ENCODE data around the gene CLEC17A. TPM values are rescaled to one million over a fixed set of nuclear protein-coding genes. Genes with fewer than 3 reads are reported as not detected.
A peak's percentile ranks its signal among the peaks of the same experiment; 100 is the strongest.
"Not testable (repeated sequence)": the region's sequence is repeated elsewhere in the genome, so short reads cannot be mapped to it uniquely, and the experiment has no call there.

The CLEC17A gene
- total RNA-seq, 1 donor from 2014 or later = not detected

DNA sequence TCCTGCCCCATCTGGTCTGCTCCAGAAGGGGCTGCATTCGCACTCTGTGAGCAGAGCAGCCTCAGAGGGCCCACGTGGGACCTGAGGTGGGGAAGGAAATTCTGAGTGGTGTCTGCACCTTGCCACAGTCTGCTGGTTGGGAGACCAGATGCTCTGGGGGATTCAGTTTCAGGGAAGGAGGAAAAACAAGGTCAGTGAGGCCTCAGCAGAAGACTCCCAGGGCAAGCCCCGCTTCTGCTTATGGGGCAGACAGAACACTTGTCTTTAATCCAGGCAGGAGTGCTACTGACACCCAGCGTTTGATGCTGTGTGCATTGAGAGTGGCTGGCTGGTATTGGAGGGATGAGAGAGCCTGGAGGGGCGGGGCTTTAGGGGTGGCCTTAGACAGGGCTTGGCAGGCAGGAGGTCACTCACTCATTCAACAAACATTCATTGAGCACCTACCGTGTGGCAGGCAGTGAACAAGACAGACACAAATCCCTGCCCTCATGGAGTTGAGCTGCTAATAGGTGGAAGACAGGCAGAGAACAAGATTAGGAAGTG lies 4.9 kb upstream of the CLEC17A start:
- DNase-seq (ENCODE audit: low spot score) = no peak

- DNase-seq (ENCODE audit: low spot score) = no peak
Observed at GRCh38 chr19:14580623-14581237, 2.2 kb upstream of the CLEC17A start.

GRCh38 chr19:14584372-14584771 lies 1.5 kb downstream of the CLEC17A start:
- not testable (repeated sequence) for DNase-seq (ENCODE audit: low spot score)

DNA sequence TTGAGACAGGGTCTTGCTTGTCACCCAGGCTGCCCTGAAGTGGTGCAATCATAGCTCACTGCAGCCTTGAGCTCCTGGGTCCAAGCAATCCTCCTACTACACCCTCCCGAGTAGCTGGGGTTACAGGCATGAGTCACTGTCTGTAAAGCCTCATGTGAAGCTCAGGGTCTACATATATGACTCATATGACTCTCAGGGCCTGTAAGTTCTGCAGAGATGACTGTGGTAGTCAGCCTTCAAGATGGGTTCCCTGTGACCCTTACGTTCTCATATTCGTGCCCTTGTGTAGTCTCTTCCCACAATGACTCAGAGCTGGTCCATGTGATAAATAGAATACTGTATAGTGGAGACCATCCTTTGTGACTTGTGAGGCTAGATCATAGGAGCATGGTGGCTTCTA lies 2.3 kb downstream of the CLEC17A start:
- not testable (repeated sequence) for DNase-seq (ENCODE audit: low spot score)

- not testable (repeated sequence) for DNase-seq (ENCODE audit: low spot score)
Observed at GRCh38 chr19:14589433-14589832, 6.5 kb downstream of the CLEC17A start.

GRCh38 chr19:14595558-14595957 lies 12.7 kb downstream of the CLEC17A start:
- no peak for DNase-seq (ENCODE audit: low spot score)

GRCh38 chr19:14599548-14600147 lies 16.8 kb downstream of the CLEC17A start:
- no peak for DNase-seq (ENCODE audit: low spot score)

GRCh38 chr19:14603990-14604387 lies 21.1 kb downstream of the CLEC17A start:
- DNase-seq (ENCODE audit: low spot score) = no peak

GRCh38 chr19:14606627-14607026 lies 23.7 kb downstream of the CLEC17A start:
- DNase-seq (ENCODE audit: low spot score) = no peak

GRCh38 chr19:14611051-14611450 lies 28.2 kb downstream of the CLEC17A start:
- DNase-seq (ENCODE audit: low spot score) = peak; percentile 2

DNA sequence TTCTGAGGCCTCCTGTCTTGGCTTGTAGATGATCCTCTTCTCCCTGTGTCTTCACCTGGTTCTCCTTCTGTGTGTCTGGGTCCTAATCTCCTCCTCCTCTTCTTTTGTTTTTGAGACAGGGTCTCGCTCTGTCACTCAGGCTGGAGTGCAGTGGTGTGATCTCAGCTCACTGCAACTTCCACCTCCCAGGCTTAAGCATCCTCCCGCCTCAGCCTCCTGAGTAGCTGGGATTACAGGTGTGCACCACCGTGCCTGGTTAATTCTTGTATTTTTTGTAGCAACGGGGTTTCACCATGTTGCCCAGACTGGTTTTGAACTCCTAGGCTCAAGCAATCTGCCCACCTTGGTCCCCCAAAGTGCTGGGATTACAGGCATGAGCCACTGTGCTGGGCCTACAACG lies 29.4 kb downstream of the CLEC17A start:
- not testable (repeated sequence) for DNase-seq (ENCODE audit: low spot score)

- no peak for DNase-seq (ENCODE audit: low spot score)
Observed at GRCh38 chr19:14612657-14613056, 29.8 kb downstream of the CLEC17A start.

- not testable (repeated sequence) for DNase-seq (ENCODE audit: low spot score)
Observed at GRCh38 chr19:14613399-14614098, 30.7 kb downstream of the CLEC17A start.

DNA sequence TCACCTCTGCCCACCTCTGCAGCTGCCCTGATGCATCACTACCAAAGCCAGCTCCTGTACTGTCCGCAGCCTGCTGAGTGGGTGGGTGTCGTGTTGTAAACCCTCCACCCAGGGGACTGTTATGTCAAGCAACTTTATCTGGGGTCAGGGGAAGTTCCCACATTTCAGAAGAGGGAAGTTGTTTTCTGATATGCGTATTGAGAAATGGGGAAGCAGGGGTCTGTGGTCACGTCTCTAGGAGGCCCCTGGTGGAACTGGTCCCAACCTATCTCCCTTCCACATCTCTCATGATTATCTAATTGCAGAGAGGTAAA lies 31.2 kb downstream of the CLEC17A start:
- peak; percentile 5 for DNase-seq (ENCODE audit: low spot score)

DNA sequence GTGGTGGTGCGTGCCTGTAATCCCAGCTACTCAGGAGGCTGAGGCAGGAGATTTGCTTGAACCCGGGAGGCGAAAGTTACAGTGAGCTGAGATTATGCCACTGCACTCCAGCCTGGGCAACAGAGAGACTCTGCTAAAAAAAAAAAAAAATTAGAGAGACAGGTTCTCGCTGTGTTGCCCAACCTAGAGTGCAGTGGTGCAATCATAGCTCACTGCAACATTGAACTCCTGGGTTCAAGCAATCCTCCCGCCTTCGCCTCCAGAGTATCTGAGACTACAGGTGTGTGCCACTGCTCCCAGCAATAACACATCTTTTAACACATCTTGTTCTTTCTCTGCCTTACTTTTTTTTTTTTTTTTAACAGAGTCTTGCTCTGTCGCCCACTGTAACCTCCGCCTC lies 32.7 kb downstream of the CLEC17A start:
- no peak for DNase-seq (ENCODE audit: low spot score)

- DNase-seq (ENCODE audit: low spot score) = no peak
Observed at GRCh38 chr19:14616407-14616806, 33.5 kb downstream of the CLEC17A start.

- DNase-seq (ENCODE audit: low spot score) = no peak
Observed at GRCh38 chr19:14619404-14619803, 36.5 kb downstream of the CLEC17A start.

DNA sequence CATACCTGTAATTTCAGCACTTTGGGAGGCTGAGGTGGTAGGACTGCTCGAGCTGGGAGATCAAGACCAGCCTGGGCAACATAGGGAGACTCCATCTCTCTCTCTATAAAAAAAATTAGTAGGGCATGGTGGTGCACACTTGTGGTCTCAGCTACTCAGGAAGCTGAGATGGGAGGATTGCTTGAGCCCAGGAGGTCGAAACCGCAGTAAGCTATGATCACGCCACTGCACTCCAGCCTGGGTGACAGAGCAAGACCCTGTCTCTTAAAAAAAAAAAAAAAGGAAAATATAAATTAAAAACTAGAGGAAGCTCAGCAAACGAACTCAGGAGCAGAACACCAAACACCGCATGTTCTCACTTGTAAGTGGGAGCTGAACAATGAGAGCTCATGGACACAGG lies 41.6 kb downstream of the CLEC17A start:
- not testable (repeated sequence) for DNase-seq (ENCODE audit: low spot score)

- DNase-seq (ENCODE audit: low spot score) = no peak
Observed at GRCh38 chr19:14629557-14629956, 46.7 kb downstream of the CLEC17A start.

GRCh38 chr19:14632286-14632685 lies 49.4 kb downstream of the CLEC17A start:
- no peak for DNase-seq (ENCODE audit: low spot score)

GRCh38 chr19:14639536-14640277 lies 56.8 kb downstream of the CLEC17A start:
- no peak for DNase-seq (ENCODE audit: low spot score)

DNA sequence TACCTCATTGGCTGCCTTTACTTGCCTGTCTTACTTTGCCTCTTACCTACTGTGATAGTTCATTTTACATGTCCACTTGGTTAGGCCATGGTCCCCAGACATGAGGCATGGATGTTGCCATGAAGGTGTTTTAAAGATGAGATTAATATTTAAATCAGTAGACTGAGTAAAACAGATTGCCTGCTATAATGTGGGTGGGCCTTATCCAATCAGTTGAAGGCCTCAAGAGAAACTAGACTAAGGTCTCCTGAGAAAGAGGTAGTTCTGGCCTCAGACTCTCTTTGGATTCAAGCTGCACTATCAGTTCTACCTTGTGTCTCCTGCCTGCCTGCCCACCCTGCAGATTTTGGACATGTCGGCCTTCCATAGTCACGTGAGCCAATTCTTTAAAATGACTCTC lies 65.6 kb downstream of the CLEC17A start:
- DNase-seq (ENCODE audit: low spot score) = no peak

Measured in umbilical cord (tissue), 2 donors.